GM12874 (cell line): ENCODE results near the gene CHSY3.

Experiments
- TF ChIP-seq, protein P1 (sequence below): IDR thresholded peaks from 2 replicates; pipeline ENCODE4 v1.5.1; 2011; ENCODE audit warnings: low read depth, mild to moderate bottlenecking, control low read depth, low read length, moderate library complexity; ENCODE audit not compliant: insufficient read depth

Gene CHSY3

DNA sequence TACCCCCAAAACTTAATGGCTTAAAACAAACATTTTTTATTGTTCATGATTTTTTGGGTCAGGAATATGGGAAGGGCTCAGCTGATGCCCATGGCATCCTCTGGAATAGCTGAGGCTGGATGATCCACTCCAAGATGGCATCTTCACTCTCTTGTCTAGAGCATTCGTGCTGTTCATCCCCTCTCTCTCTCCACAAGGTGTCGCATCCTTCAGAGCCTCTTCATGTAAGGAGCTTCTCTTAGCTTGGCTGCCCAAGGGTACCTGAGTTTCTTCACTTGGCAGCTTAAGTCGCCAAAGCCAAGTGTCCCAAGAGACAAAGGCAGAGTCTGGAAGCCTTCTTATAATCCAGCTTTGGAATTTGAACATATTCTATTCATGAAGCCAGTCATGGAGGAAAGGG, 294.7 kb downstream of the CHSY3 start:
- TF ChIP-seq, protein P1, sequence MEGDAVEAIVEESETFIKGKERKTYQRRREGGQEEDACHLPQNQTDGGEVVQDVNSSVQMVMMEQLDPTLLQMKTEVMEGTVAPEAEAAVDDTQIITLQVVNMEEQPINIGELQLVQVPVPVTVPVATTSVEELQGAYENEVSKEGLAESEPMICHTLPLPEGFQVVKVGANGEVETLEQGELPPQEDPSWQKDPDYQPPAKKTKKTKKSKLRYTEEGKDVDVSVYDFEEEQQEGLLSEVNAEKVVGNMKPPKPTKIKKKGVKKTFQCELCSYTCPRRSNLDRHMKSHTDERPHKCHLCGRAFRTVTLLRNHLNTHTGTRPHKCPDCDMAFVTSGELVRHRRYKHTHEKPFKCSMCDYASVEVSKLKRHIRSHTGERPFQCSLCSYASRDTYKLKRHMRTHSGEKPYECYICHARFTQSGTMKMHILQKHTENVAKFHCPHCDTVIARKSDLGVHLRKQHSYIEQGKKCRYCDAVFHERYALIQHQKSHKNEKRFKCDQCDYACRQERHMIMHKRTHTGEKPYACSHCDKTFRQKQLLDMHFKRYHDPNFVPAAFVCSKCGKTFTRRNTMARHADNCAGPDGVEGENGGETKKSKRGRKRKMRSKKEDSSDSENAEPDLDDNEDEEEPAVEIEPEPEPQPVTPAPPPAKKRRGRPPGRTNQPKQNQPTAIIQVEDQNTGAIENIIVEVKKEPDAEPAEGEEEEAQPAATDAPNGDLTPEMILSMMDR = peak; percentile 34; the same call in 1 of the 2 replicates

- TF ChIP-seq, protein P1 = no peak
Measured at GRCh38 chr5:130206686-130207085, 302.4 kb downstream of the CHSY3 start.

DNA sequence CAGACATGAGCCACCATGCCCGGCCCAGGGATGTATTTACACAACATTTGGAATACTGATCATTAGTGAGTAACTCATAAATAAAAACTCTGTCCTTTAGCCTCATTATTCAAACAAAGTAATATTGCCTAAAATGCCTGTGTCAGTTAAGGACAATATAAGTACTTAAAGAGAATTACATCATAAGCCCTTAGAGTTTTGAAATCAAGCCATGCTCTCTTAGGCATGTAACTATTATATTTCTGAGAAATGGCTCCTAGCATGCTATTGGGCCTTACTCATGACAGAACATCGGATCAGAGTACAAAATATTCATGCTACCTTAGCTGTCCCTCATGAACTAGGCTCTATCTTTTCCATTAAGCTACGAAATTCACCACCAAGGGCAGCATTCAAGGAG, 309.3 kb downstream of the CHSY3 start:
- TF ChIP-seq, protein P1 = no peak

DNA sequence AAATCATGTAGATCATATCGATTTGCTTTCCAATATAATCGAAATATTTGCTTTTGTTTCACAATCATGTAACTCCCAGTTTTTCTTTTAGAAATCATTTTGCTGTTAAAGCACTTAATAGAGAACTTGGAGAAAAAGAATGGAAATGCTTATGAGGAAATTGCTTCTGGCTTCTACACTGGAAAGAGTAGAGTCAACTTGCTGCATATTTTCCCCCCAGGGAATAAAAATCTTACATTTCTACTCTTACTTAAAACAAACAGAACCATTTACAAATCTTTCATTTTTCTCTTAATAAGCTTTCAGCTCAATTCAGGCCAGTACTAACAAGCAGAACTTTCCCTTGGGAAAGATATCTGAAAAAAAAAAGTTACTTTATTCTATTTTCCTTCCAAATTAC, 312.0 kb downstream of the CHSY3 start:
- TF ChIP-seq, protein P1 = no peak

GRCh38 chr5:130222573-130222972, 318.3 kb downstream of the CHSY3 start:
- TF ChIP-seq, protein P1 = no peak

- TF ChIP-seq, protein P1 = no peak
Measured at GRCh38 chr5:130227699-130228098, 323.4 kb downstream of the CHSY3 start.

- TF ChIP-seq, protein P1 = no peak
Measured at GRCh38 chr5:130231786-130232185, 327.5 kb downstream of the CHSY3 start.

DNA sequence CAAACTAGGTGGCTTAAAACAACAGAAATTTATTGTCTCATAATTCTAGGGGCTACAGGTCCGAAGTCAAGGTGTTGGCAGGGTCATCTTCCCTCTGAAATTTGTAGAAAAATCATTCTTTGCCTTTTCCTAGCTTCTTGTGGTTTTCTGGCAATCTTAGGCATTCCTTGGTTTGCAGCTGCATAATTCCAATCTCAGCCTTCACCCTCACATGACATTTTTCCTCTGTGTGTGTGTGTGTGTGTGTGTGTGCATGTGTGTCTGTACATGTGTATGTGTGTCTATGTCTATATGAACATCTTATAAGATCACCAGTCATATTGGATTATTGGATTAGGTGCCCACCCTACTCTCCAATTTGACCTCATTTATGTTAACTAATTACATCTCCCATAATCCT, 330.6 kb downstream of the CHSY3 start:
- TF ChIP-seq, protein P1 = no peak
